Prostate gland (tissue), 2 donors: ENCODE data around the gene IMMT. TPM values are rescaled to one million over a fixed set of nuclear protein-coding genes. Genes with fewer than 3 reads are reported as not detected.

Experiments
- DNase-seq: peaks from one replicate; pipeline ENCODE4 v3.0.0-alpha.2; 2019; ENCODE audit warnings: low spot score
- H3K27ac ChIP-seq, 2 donors: fragments of 200-600 bp; sonication (generic); 2 replicates each; pipeline ENCODE4 v1.5.1; 2017 to 2019
- H3K27me3 ChIP-seq: fragments of 200-600 bp; sonication (generic); replicated peaks from 2 replicates; pipeline ENCODE4 v1.5.1; 2019; ENCODE audit not compliant: insufficient read depth
- H3K36me3 ChIP-seq, 2 donors: fragments of 200-600 bp; sonication (generic); 1 replicate in 1 of 2; 2 replicates in 1 of 2; pipeline versions ENCODE4 v1.5.1 to v1.8.1; 2017 to 2019
- H3K4me1 ChIP-seq: fragments of 200-600 bp; sonication (generic); replicated peaks from 2 replicates; pipeline ENCODE4 v1.5.1; 2019
- H3K4me3 ChIP-seq, 2 donors: fragments of 200-600 bp; sonication (generic); 2 replicates each; pipeline ENCODE4 v1.5.1; 2017 to 2019
- H3K9me3 ChIP-seq: fragments of 200-600 bp; sonication (generic); 2 replicates; pipeline ENCODE4 v1.5.1; 2017
- CTCF ChIP-seq, 4 experiments: fragments of 200-600 bp in 2 of 4; fragments of 450-650 bp in 2 of 4; sonication (generic) in 2 of 4; IDR thresholded peaks; 1 replicate in 3 of 4; 2 replicates in 1 of 4; pipeline ENCODE4 v1.5.1; 2016 to 2019; ENCODE audit warnings: antibody characterized with exemption in 4 of 4, mild to moderate bottlenecking in 2 of 4, moderate library complexity in 2 of 4
- POLR2A ChIP-seq: fragments of 450-650 bp; IDR thresholded peaks from one replicate; pipeline ENCODE4 v1.6.1; 2016; ENCODE audit warnings: antibody characterized with exemption, mild to moderate bottlenecking
- POLR2AphosphoS5 ChIP-seq: sonication (generic); formaldehyde crosslinking; IDR thresholded peaks from one replicate; pipeline ENCODE4 v1.6.1; 2017; ENCODE audit warnings: antibody characterized with exemption
- WGBS: methylation state at CpG from one replicate; pipeline ENCODE4 v1.1.5; 2018; 5-methylcytosine and 5-hydroxymethylcytosine counted together
- intact Hi-C: fragments of 100-400 bp; cut with DNase I; formaldehyde crosslinking; loops from one replicate; pipeline ENCODE4 v1.14.2; 2022
- total RNA-seq, 2 donors: library from RNA; depleted of rRNA; stranded (reverse); fragments of >200 nt; gene quantifications; one replicate each; pipeline ENCODE4 v1.1.0, GENCODE V29; 2016

The IMMT gene
- total RNA-seq, 2 donors from 2014 or later: 32.6 to 52.5 TPM

GRCh38 chr2:86171295-86171694, 24.0 kb downstream of the IMMT start:
- Histone ChIP-seq H3K4me3 (no peak overlapping the region), H3K36me3 (no peaks in the 10 kb centered on the region), H3K9me3 (no peaks in the 10 kb centered on the region), H3K27ac (no peak overlapping the region), H3K27me3 (no peaks in the 10 kb centered on the region), H3K4me1 (no peaks in the 10 kb centered on the region)
- WGBS: 72% methylated on average over 3 of the region's 3 CpGs
- DNase-seq: no peak
- TF ChIP-seq CTCF (IDR thresholded peaks at IDR 0.05) (no peak), POLR2AphosphoS5 (no peak), POLR2A (no peak)
- intact Hi-C loops: no loop called here

GRCh38 chr2:86170449-86170848, 24.8 kb downstream of the IMMT start:
- Histone ChIP-seq H3K27me3 (no peaks in the 10 kb centered on the region), H3K4me1 (no peaks in the 10 kb centered on the region), H3K36me3 (no peaks in the 10 kb centered on the region), H3K9me3 (no peaks in the 10 kb centered on the region), H3K4me3 (no peak overlapping the region), H3K27ac (no peak overlapping the region)
- intact Hi-C loops: no loop called here
- WGBS: 86% methylated on average over 4 of the region's 4 CpGs
- DNase-seq: no peak
- TF ChIP-seq CTCF (IDR thresholded peaks at IDR 0.05) (no peak), POLR2AphosphoS5 (no peak), POLR2A (no peak)

GRCh38 chr2:86160156-86160952, 34.9 kb downstream of the IMMT start:
- peaks cover 0 to 6% of the 10 kb centered on the region in 2 donors for H3K36me3 ChIP-seq

GRCh38 chr2:86158286-86158685, 37.0 kb downstream of the IMMT start:
- intact Hi-C loops: no loop called here
- 90% methylated on average over 4 of the region's 4 CpGs for WGBS
- Histone ChIP-seq H3K27me3 (no peaks in the 10 kb centered on the region), H3K4me1 (no peaks in the 10 kb centered on the region), H3K9me3 (no peaks in the 10 kb centered on the region), H3K36me3 (peaks cover 0 to 6% of the 10 kb centered on the region in 2 donors), H3K4me3 (no peak overlapping the region), H3K27ac (no peak overlapping the region)
- no peak for DNase-seq
- no peak for TF ChIP-seq POLR2A
- TF ChIP-seq CTCF (IDR thresholded peaks at IDR 0.05): no peak
- TF ChIP-seq POLR2AphosphoS5: no peak

More at GRCh38 chr2:86160156-86160952, 34.9 kb downstream of the IMMT start:
- TF ChIP-seq POLR2A (no peak), CTCF (IDR thresholded peaks at IDR 0.05) (no peak), POLR2AphosphoS5 (no peak)
- intact Hi-C loops: no loop called here
- Histone ChIP-seq H3K4me1 (no peaks in the 10 kb centered on the region), H3K27ac (no peak overlapping the region), H3K27me3 (no peaks in the 10 kb centered on the region), H3K9me3 (no peaks in the 10 kb centered on the region), H3K4me3 (no peak overlapping the region)
- WGBS: 97% methylated on average over 6 of the region's 6 CpGs
- DNase-seq: no peak

- Histone ChIP-seq H3K9me3 (no peaks in the 10 kb centered on the region), H3K36me3 (no peaks in the 10 kb centered on the region), H3K27ac (no peak overlapping the region), H3K4me1 (no peaks in the 10 kb centered on the region), H3K4me3 (no peak overlapping the region), H3K27me3 (no peaks in the 10 kb centered on the region)
- intact Hi-C loops: no loop called here
- WGBS: 74% methylated on average over 2 of the region's 2 CpGs
- TF ChIP-seq POLR2A: no peak
- TF ChIP-seq POLR2AphosphoS5: no peak
- no peak for TF ChIP-seq CTCF (IDR thresholded peaks at IDR 0.05)
- no peak for DNase-seq
Measured at GRCh38 chr2:86157009-86157556, 38.2 kb downstream of the IMMT start.
